NCI-H526 treated with DMSO at 0.1 percent for 48 hours (cell line): Measurements from ENCODE around the gene LNPEP.

ENCODE experiments used
- DNase-seq: peaks from one replicate; lab custom pipeline; 2025; lab: John Stamatoyannopoulos, UW

LNPEP gene

GRCh38 chr5:96961053-96961452 lies 25.2 kb downstream of the LNPEP start:
- DNase-seq, result no peak

GRCh38 chr5:96962540-96962991 lies 26.7 kb downstream of the LNPEP start:
- no peak for DNase-seq

- DNase-seq, result no peak
Measured at GRCh38 chr5:96963267-96963666, 27.4 kb downstream of the LNPEP start.

GRCh38 chr5:96966801-96967200 lies 30.9 kb downstream of the LNPEP start:
- no peak for DNase-seq

DNA sequence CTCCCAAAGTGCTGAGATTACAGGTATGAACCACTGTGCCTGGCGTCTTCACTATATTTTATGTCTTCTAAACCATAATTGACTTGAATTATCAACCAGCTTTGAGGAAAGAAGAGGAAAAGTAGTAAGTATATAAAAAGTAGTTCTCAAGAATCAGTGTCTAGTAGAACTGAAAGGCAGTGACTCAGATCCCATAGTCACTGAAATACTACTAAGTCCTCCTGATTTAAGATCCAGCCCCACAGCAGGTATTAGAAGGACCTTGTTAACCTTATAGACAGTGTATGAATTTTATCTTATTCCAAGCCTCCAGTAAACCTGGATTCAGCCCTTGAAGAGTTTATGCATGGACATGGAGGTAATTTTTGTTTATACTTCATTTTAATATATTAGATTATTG lies 31.5 kb downstream of the LNPEP start:
- DNase-seq, result no peak

DNA sequence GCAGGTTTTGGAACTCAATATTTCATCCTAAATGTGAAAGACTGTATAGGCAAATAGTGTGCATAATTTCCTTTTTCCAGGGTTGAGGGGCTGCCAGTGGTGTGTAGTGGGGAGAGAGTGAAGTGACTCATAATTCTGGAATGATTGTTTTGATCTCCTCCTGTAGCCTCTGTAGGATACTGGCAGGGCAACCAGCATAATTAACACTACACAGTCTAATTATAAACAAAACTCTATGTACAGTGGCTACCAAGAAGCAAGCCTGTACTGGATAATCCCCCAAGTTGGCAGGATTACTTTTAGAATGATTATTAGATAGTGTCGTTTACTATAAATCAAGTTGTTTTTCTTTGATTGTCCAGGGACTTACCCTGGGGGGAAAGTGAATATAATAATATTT lies 32.2 kb downstream of the LNPEP start:
- no peak for DNase-seq

- no peak for DNase-seq
Measured at GRCh38 chr5:96968614-96969013, 32.7 kb downstream of the LNPEP start.

DNA sequence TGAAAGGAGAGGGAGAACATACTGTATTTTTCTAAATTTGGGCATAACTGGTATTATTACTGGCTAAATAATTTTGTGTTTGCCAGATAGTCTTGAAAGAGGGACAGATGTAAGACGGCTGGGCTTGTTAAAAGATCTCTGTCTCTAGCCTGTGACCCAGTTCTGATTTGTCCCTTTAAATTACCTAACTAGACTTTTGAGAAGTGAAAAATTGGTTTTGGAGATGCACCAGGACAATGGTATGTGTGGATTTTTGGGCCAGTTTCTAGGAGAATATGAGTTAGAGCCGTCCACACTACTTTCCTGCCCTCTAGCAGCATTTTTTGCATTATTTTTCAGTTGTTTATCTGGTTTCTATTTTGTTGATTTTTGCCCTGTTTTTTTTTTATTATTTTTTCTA lies 33.5 kb downstream of the LNPEP start:
- no peak for DNase-seq

GRCh38 chr5:96972599-96973334 lies 36.9 kb downstream of the LNPEP start:
- DNase-seq, result no peak

DNA sequence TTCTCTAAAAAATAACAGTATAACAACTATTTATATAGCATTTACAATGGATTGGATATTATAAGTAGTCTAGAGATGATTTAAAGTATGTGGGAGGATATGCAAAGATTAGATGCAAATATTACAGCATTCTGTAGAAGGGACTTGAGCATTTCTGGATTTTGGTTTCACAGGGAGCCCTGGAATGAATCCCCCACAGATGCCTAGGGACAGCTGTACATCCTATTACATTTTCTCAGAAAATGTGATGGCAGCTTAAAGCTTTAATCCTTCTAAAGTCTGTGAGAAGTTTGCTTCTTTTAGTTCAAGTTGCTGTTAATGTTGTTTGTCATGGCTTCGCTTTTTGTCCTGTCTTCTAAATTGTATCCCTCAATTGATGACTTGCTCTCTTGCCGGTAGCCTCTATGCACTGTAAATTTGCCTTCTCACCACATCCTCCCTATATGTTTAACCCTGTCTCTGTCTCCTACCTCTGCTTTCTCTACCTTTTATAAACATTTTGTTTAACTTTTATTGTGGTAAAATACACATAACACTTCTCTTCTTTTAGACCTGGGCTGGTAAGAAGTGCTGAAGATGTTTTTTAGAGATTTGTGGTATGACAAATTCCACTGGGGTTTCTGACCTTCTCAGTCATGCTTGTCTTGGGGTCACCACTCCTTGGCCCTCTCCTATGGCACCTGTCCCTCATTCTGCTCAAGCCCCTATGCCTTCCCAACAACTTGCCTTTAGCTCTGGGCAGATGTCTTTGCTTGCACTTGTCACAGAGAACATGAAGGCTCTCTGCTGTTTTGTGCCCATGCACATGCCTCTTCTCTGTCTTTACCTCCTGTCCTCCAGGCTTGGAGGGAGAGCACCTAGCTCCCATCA lies 37.9 kb downstream of the LNPEP start:
- peak; percentile 33 for DNase-seq

DNA sequence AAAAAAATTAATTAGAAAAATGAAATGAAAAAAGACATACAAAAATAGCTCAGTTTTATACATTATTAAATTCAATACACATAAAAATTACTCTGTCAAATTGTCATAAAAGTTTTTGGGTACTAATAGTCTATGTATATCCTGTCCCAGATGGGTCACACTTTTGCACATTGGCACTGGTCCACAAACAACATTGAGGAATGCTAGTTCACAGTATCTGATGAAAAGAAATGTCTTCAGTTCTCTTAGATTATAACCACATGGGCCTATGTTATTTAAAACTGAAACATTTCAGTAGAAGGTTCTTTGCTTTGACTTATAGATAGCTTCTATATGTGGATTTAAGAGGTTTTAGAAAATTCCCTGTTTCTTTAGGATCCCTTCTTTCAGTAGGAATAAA lies 39.8 kb downstream of the LNPEP start:
- DNase-seq, result no peak

GRCh38 chr5:96977228-96977627 lies 41.3 kb downstream of the LNPEP start:
- no peak for DNase-seq

DNA sequence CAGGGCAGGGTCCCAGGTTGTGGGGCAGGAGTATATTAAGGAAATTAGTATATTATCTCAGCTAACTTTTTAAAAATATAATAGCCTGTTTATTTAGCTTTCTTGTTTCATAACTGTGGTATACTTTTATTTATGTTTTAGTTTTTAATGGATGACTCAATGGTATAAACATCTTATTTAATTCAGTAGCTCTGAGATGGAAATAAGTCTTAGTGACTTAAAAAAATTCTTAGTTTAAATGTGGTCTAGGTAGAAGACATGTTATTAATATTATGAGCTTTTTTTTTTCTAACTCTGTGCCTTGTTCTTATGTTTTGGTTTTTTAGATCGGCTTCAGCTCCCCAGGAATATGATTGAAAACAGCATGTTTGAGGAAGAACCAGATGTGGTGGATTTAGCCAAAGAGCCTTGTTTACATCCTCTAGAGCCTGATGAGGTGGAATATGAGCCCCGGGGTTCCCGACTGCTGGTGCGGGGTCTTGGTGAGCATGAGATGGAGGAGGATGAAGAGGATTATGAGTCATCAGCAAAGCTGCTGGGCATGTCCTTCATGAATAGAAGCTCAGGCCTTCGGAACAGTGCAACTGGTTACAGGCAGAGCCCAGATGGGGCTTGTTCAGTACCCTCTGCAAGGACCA lies 43.1 kb downstream of the LNPEP start:
- no peak for DNase-seq

DNA sequence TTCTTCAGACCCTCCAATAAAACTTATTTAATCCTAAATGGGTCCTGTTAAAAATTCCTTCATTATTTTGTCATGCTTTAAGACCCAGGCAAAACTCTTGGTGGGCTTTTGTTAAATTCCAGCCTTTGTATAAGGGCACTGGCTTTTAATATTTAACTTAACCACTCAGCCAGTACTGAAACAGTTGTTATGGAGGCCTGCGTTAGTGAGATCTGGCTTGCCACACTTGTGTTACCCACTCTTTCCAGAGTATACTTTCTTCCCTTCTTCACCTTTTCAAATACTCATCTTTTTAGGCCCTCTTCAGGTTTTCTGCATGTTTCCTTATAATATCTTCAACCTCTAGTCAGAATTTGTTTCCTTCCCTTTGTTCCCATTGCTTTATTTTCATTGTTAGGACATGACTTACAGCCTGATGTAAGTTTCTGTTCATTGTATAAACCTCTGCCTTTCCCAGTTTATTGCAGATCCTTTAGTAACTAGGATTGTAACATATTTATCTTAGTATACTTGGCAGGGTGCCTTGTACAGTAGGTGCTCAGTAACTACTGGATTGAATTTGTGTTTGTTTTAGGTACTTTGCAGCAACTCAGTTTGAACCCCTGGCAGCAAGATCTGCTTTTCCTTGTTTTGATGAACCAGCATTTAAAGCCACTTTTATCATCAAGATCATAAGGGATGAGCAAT lies 48.8 kb downstream of the LNPEP start:
- no peak for DNase-seq

DNA sequence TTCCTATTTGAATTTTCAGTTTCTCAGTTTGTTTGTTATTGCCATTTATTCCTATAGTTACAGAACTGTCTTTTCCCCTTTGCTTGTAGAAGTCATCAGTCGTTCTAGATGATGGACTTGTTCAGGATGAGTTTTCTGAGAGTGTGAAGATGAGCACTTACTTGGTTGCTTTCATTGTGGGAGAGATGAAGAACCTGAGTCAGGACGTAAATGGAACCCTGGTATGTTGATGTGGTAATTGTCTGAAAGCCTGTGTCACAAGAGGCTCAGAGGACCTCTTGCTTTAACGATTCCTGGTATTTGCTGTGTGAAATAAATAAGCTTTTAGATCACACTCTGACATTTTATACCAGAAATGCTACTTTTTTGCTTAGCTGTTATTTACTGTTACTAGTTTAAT lies 50.6 kb downstream of the LNPEP start:
- no peak for DNase-seq

GRCh38 chr5:96990102-96990501 lies 54.2 kb downstream of the LNPEP start:
- DNase-seq, result no peak

DNA sequence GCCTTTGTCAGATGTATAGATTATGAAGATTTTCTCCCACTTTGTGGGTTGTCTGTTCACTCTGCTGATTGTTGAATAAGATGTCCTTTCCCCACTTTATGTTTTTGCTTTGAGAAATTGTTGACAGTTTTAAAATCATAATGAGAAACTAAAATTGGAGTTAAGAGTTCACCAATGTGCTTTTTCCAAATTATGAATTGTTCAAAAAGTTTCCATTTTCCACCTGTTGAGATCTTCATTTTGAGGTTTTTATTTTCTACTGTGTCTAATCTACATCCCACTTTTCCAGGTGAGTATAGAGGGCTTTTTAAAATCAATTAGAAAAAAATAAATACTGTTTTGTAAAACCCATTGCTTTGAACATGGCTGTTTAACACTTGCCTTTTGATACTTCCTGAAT lies 55.8 kb downstream of the LNPEP start:
- no peak for DNase-seq

DNA sequence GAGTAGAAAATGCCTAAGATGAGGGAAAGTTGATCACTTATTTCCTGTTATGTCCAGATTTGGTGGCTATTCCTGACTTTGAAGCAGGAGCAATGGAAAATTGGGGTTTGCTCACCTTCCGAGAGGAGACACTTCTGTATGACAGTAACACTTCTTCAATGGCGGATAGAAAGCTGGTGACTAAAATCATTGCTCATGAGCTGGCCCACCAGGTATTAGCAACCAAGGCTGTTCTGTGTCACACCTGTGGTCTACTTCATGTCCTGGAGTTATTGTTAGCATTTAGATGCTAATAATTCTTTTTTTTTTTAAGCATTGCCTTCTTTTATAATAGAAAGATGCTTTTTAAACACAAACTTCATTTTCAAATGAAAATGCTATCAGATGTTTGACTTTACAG lies 57.9 kb downstream of the LNPEP start:
- no peak for DNase-seq

- no peak for DNase-seq
Measured at GRCh38 chr5:96994493-96994892, 58.6 kb downstream of the LNPEP start.

DNA sequence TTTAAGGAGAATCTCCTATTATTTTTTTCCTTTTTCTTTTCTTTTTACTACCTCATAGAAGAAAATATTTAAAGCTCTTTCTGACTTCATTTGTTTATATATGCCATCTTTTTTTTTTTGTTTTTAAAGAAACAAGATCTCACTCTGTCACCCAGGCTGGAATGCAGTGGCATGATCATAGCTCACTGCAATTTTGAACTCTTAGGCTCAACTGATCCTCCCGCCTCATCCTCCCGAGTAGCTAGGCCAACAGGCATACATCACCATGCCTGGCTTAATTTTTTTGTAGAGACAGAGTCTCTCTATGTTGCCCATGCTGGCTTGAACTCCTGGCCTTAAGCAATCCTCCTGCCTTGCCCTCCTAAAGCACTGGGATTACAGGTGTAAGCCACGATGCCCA lies 59.5 kb downstream of the LNPEP start:
- no peak for DNase-seq

DNA sequence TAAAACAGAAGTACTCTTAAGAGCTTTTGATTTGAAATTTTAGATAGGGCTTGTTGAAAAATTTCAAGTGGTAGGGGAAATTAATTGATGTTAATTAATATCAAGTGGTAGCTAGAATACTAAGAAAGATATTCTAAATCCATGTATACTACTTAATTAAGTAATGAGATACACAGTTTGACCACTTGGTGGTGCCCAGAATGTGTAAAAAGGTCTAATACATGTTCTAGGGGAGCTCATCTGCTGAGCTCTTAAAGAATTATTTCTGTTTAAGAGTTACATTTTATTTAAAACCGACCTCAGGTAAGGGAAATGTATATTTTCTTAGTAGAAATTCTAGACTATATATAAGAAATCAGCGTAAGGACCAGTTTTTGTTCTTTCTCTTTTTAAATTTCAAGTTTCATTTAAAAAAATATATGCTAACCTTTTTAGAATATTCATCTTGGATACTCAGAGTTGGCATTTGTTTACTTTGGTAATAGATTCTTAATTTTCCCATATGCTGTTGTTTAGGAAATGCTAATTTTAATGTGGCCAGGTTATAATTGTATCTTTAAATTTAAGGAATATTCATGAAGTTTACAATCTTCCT lies 61.5 kb downstream of the LNPEP start:
- peak; percentile 31 for DNase-seq

DNA sequence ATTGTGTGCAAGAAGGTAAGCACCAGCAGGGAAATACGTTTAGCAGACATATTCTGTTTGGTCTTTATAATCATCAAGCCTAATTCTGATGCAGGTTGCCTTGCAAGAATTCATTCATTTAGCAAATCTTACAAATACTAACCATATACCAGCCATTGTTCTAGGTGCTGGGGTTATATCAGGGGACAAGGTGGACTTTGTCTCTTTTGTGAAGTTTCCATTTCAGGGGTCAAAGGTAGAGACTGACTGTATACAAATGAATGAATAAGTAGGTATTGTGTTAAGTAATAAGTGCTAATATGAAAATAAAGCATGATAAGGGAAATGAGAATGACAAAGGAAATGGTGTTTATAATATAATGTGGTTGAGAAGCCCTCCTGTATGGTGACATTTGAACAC lies 64.0 kb downstream of the LNPEP start:
- no peak for DNase-seq
